Measurements from ENCODE around the gene CFAP46.

GRCh38 chr10:132798403-132798802 is 144.0 kb downstream of the CFAP46 start:
- TF ChIP-seq, protein P1, sequence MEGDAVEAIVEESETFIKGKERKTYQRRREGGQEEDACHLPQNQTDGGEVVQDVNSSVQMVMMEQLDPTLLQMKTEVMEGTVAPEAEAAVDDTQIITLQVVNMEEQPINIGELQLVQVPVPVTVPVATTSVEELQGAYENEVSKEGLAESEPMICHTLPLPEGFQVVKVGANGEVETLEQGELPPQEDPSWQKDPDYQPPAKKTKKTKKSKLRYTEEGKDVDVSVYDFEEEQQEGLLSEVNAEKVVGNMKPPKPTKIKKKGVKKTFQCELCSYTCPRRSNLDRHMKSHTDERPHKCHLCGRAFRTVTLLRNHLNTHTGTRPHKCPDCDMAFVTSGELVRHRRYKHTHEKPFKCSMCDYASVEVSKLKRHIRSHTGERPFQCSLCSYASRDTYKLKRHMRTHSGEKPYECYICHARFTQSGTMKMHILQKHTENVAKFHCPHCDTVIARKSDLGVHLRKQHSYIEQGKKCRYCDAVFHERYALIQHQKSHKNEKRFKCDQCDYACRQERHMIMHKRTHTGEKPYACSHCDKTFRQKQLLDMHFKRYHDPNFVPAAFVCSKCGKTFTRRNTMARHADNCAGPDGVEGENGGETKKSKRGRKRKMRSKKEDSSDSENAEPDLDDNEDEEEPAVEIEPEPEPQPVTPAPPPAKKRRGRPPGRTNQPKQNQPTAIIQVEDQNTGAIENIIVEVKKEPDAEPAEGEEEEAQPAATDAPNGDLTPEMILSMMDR (IDR thresholded peaks at IDR 0.05): no peak
- TF ChIP-seq POLR2A (IDR thresholded peaks at IDR 0.05): no peak

Measured in uterus (tissue), 2 donors.